Muscle layer of duodenum (tissue), 2 donors: ENCODE data around the gene COBL.

Source experiments
- H3K27ac ChIP-seq: one replicate; pipeline ENCODE4 v1.7.0; 2013; ENCODE audit warnings: mild to moderate bottlenecking, low read length
- H3K27me3 ChIP-seq: one replicate; pipeline ENCODE4 v1.7.0; 2013; ENCODE audit warnings: low read depth, mild to moderate bottlenecking, control low read depth, low read length
- H3K36me3 ChIP-seq, 2 donors: one replicate each; pipeline ENCODE4 v1.7.0; 2013; ENCODE audit warnings: low read length in 2 of 2, control low read depth in 1 of 2, mild to moderate bottlenecking in 1 of 2; ENCODE audit not compliant: insufficient read depth in 2 of 2, control insufficient read depth in 1 of 2
- H3K4me1 ChIP-seq, 2 donors: one replicate each; pipeline ENCODE4 v1.7.0; 2013; ENCODE audit warnings: low read length in 2 of 2, mild to moderate bottlenecking in 2 of 2, control low read depth in 1 of 2, moderate library complexity in 1 of 2; ENCODE audit not compliant: insufficient read depth in 2 of 2, control insufficient read depth in 1 of 2
- H3K4me3 ChIP-seq, 2 donors: one replicate each; pipeline ENCODE4 v1.7.0; 2013; ENCODE audit warnings: low read length in 2 of 2, low read depth in 1 of 2, mild to moderate bottlenecking in 1 of 2
- H3K9me3 ChIP-seq, 2 donors: one replicate each; pipeline ENCODE4 v1.7.0; 2013; ENCODE audit warnings: low read length in 2 of 2, control low read depth in 1 of 2, mild to moderate bottlenecking in 1 of 2; ENCODE audit not compliant: control insufficient read depth in 1 of 2
- donor health status: healthy.

Gene COBL

DNA sequence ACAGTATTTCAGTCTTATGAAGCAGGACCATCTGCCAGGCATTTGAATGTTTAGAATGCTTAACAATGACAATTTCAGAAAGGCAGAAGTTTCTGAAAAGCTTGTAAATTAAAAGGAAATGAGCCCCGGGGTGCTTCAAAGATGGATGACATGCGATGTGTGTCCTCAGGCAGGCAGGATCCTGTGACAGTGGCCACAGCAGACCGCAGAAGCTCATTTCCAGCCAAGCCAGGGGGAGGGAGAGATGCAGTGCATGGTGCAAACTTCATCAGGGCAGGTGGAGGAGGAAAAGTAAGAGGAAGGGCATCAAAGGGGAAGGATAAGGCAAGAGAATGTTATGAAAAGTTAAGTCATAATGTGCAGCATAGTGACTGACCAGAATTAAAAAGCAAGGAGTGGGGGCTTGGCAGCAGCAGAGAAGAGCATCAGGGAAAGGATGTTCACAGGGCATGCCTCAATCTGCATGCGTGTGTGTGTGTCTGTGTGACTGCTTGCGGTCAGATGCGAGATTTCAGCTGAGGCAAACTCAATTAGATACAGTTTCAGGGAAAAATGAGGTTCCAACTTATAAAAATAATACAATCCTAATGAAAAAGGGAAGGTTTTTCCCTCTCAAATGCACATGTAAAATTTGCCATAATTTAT, 173.7 kb downstream of the COBL start:
- Histone ChIP-seq H3K27me3 (no peaks in the 10 kb centered on the region), H3K27ac (no peak overlapping the region), H3K4me1 (peaks cover 0 to 20% of the 10 kb centered on the region in 2 donors), H3K9me3 (peaks cover 0 to 7% of the 10 kb centered on the region in 2 donors), H3K36me3 (no peaks in the 10 kb centered on the region), H3K4me3 (no peak overlapping the region)

DNA sequence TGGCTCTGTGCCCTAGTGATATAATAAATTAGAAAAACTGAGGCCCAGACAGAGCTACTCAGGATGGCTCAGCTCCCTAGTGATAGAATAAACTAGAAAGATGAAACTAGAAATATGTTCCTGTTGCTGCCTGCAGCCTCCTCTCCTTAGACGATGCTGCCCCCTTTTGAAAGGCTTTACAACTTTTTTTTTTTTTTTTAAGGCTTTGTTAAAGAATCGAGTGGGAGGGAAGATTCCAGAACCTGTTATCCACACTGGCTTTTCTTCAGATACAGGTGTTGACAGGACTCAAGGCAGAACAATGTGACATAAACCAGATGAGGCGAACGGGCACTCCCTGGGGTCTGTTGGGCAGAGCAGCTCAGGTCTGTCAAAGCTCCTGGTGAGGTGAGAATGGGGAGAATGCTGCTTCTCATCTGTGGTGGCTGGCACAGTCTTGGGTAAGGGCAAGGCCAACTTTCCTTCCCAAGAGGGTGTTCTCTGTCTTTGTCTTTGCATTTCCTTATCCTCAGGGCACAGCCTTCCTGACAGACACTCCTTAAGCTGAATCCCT, 175.1 kb downstream of the COBL start:
- peaks cover 0 to 21% of the 10 kb centered on the region in 2 donors for H3K4me1 ChIP-seq
- no peaks in the 10 kb centered on the region for H3K36me3 ChIP-seq
- no peak overlapping the region for H3K4me3 ChIP-seq
- no peaks in the 10 kb centered on the region for H3K9me3 ChIP-seq
- H3K27me3 ChIP-seq: no peaks in the 10 kb centered on the region
- H3K27ac ChIP-seq: no peak overlapping the region

DNA sequence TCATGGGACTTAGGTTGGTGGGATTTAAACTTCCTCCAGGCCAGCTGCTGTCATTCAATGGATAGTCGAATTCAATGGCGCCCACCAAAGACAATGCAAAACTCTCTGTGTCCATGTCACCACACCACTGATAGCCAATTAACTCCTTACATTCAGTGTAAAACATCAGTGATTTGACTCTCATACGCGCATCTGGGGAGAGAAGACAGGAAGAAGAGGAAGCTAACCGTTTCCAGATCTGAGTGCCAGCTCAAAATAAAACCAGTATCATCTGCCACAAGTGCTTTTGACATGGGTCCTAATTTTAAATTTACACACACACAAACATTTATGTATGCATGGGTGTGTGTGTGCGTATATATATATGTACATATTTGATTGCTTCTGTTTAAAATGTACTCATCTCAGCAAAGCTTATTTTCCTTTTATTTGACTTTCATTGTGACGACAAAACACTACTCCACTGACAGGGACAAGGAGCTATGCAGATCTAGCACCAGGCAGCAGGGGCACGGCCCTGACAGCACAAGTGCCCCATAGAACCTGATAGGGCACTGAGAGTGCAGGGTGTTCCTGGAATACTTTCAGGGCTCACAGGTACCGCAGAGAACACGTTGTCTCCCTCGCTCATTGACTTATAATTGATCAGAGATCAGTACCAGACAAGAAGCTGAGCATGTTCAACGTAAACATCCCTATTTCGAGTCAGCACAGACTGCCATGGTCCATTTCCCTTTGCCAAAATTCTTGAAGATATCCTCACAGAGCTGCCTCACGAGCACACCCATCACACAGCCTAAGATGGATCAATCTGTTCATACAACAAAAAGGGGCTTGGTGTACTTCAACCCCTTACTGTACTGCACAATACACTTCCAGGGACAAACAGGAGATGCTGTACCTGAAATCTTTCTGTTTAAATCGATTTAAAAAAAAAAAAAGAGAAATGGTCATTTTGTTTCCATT, 176.1 kb downstream of the COBL start:
- Histone ChIP-seq H3K9me3 (no peaks in the 10 kb centered on the region), H3K36me3 (peaks cover 0 to 4% of the 10 kb centered on the region in 2 donors), H3K4me1 (peaks cover 0 to 21% of the 10 kb centered on the region in 2 donors), H3K27ac (no peak overlapping the region), H3K4me3 (no peak overlapping the region), H3K27me3 (no peaks in the 10 kb centered on the region)

DNA sequence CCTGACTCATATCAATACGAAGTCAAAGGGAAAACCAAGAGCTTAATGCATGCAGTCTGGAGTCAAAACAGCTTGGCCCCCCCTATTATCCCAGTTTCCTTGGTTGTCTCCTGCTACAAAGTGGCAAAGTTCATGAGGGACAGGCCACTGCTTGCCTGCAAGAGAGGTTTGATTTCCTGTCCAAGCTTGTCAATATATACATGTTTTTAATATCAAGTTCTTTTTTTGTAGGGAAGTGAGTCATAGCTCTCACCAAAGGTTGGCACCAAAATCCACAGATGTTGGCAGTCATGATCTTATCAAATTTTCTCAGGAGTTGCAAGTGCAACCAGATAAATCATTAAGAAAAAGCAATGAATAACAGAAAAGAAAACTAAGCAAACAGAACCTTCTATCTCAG, 176.8 kb downstream of the COBL start:
- Histone ChIP-seq H3K9me3 (no peaks in the 10 kb centered on the region), H3K4me3 (no peak overlapping the region), H3K27ac (no peak overlapping the region), H3K27me3 (no peaks in the 10 kb centered on the region), H3K4me1 (peaks cover 0 to 21% of the 10 kb centered on the region in 2 donors), H3K36me3 (peaks cover 0 to 4% of the 10 kb centered on the region in 2 donors)

DNA sequence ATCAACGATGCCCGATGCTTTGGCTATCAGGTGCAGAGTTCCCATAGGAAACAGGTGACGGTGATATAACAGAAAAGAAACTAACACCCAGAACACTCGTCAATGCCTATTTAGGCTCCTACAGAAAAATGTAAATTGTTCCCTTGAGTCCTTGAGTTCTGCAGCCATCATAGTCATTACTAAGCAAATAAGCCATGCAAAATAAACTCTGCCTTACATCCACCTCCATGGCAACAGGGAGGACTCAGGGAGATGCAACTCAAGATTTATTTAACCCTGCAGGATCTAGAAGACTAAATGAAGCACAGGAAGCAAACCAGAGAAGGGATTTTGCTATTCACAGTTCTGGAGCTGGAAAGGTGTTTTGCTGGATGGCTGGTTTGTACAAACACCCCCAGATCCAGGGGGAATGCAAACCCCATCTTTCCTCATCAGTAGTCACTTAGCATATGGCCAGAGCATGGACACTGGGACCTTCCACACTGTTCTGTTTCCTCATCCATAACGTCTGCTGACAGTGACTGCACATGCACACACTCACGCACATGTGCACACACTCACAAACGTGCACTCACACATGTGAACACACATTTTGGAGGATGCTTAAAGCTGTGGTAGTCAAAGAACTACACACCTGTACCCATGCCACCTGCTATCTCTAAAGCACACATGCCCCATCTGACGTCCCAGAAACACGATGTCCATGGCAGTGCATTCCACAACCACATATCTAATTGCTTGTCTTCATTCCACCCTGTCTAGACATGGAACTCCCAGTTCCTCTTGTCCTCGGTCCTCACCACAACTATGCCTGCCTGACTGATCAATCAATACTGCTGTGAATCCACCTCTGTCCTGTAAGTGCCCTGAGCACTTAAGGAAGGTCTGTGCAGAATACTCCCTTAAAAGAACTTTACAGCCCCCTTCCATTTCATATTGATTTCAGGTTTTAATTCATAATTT, 178.2 kb downstream of the COBL start:
- H3K36me3 ChIP-seq: peaks cover 0 to 5% of the 10 kb centered on the region in 2 donors
- no peak overlapping the region for H3K27ac ChIP-seq
- no peaks in the 10 kb centered on the region for H3K27me3 ChIP-seq
- H3K4me1 ChIP-seq: peaks cover 0 to 21% of the 10 kb centered on the region in 2 donors
- no peaks in the 10 kb centered on the region for H3K9me3 ChIP-seq
- no peak overlapping the region for H3K4me3 ChIP-seq

DNA sequence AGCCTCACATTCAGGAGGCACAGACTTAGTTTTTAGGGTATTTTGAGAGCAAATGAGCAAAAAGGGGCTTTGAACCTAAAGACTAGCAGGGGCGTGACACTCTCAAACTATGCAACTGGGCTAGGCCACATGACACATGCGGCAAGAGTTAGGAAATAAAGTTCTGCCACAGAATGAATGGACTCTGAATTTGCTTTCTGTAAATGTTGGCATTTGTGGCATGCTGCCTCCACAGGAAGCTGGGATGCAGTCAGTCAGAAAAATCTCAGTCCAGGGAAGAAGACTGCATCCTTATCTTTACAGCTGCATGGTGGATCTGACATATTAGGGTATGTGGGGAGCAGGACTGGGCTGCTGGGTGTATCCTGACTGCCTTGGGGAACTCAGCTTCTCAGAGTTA, 181.0 kb downstream of the COBL start:
- no peak overlapping the region for H3K27ac ChIP-seq
- peaks cover 0 to 12% of the 10 kb centered on the region in 2 donors for H3K4me1 ChIP-seq
- no peak overlapping the region for H3K4me3 ChIP-seq
- H3K9me3 ChIP-seq: no peaks in the 10 kb centered on the region
- peaks cover 0 to 12% of the 10 kb centered on the region in 2 donors for H3K36me3 ChIP-seq
- H3K27me3 ChIP-seq: no peaks in the 10 kb centered on the region

DNA sequence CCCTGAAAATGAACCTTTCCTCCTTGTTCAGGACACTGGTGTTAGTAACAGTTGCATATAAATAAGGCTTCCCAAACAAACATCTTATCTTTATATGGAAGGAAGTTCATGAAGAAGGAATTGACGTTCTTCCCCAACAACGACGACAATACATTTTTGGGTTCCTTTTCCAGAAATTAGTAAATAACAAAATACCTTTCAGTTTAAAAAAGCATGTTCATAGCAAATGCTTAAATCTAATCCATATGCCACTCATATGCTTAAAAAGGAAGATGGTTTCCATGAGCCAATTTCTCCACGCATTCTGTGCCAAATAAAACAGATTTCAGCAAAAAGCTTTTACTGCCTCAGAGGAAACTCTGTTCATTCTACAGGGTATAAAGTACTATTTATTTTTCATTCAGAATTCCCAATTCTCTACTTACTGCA, 182.6 kb downstream of the COBL start:
- Histone ChIP-seq H3K4me1 (peaks cover 0 to 12% of the 10 kb centered on the region in 2 donors), H3K27ac (no peak overlapping the region), H3K36me3 (peaks cover 0 to 12% of the 10 kb centered on the region in 2 donors), H3K9me3 (no peaks in the 10 kb centered on the region), H3K27me3 (no peaks in the 10 kb centered on the region), H3K4me3 (no peak overlapping the region)

DNA sequence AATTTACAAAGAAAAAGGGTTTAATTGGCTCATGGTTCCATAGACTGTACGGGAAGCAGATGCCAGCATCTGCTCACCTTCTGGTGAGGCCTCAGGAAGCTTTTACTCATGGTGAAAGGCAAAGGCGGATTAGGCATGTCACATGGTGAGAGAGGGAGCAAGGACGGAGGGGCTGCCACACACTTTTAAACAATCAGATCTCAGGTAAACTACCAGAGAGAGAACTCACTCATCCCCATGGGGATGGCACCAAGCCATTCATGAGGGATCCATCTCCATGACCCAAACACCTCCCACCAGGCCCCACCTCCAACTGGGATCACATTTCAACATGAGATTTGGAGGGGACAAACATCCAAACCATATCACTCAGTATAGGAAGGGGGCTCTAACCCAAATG, 183.9 kb downstream of the COBL start:
- no peaks in the 10 kb centered on the region for H3K4me1 ChIP-seq
- peaks cover 0 to 12% of the 10 kb centered on the region in 2 donors for H3K36me3 ChIP-seq
- H3K27ac ChIP-seq: no peak overlapping the region
- H3K4me3 ChIP-seq: no peak overlapping the region
- H3K27me3 ChIP-seq: no peaks in the 10 kb centered on the region
- H3K9me3 ChIP-seq: no peaks in the 10 kb centered on the region

DNA sequence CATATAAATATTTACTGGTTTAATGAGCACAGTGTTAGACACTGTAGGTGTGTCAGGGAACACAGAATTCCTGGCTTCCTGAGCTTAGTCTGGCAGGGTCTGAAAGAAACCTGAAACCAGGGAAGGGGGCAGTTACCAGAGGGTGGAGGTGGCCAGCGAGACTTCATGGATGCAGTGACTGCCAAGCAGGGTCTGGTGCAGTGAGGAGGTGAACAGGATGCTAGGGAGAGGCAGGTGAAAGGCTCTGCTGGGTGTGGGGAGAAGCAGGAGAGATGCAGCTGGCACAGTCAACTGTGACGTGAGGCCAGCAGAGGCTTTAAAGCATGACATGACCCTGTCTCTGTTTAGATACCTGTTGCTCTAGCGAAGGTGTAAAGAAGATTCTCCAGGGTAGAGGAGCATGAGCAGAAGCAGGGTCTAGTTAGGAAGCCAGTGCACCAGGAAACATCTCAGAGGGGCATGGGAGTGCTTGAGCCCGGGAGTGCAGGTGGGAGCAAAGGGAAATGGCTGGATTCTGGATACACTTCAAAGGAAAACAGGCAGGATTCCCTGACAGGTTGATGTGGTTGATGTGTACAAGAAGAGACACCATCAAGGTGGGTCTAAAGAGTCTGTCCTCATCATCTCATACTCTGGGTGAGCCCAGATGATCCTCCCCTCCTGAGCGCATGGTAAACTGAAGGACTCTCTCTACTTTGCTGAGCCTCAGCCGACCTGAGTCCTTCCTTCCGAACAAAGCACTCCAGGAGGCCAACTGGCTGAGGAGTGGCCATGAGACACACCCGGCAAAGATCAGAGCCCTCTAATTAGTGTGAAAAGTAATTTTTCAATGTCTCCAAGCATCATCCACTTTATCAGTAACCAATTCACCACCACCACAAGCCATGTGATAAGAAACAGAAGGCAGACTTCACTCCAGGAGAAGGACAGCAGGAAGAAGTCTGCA, 186.8 kb downstream of the COBL start:
- Histone ChIP-seq H3K27ac (no peak overlapping the region), H3K36me3 (peaks cover 0 to 7% of the 10 kb centered on the region in 2 donors), H3K4me1 (no peaks in the 10 kb centered on the region), H3K9me3 (no peaks in the 10 kb centered on the region), H3K4me3 (no peak overlapping the region), H3K27me3 (no peaks in the 10 kb centered on the region)
